Spleen (tissue), 7 donors: ENCODE measurements around the gene CASP12.

Experiments used
- POLR2A ChIP-seq, 3 donors: fragments of 450-650 bp; IDR thresholded peaks; one replicate each; pipeline ENCODE4 v1.5.1; 2017; ENCODE audit warnings: antibody characterized with exemption in 3 of 3, mild to moderate bottlenecking in 1 of 3
- POLR2AphosphoS5 ChIP-seq, 3 donors: sonication (generic); formaldehyde crosslinking; IDR thresholded peaks; one replicate each; pipeline ENCODE4 v1.5.1; 2017; ENCODE audit warnings: antibody characterized with exemption in 3 of 3
- TF ChIP-seq, protein P1 (sequence below), 11 experiments: fragments of 200-600 bp in 7 of 11; fragments of 450-650 bp in 4 of 11; sonication (generic) in 4 of 11; IDR thresholded peaks in 8 of 11; conservative IDR thresholded peaks in 3 of 11; 1 replicate in 7 of 11; 2 replicates in 4 of 11; pipeline versions ENCODE4 v1.4.0 to v1.8.0; 2016 to 2021; ENCODE audit warnings: antibody characterized with exemption in 11 of 11, inconsistent platforms in 4 of 11, mild to moderate bottlenecking in 1 of 11
- donor health status: DM: no; HTN: no; CAD: no; lungs with moderate emphysema.
- donor health status: DM: no; HTN: no; CAD: no.
- donor health status: DM: no; HTN: no; CAD: no.

DNA sequence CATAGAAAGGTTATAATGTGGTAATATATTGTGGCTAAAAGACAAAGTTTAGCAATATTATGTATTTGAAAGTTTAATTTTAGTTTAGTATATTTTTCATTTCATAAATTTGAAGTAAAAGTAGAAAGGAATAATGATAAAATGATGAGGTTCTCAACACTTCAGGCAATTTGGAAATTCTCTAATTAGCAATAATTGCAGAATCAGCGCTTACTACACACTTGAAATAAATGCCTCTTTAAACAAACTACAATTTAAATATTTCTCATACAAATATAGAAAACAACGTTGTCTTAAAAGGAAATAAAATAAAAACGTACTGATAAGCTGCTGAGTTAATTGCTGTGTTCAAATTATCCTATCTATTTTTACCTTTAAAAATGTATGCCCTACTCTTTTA is 25.9 kb downstream of the CASP12 start:
- TF ChIP-seq, protein P1, sequence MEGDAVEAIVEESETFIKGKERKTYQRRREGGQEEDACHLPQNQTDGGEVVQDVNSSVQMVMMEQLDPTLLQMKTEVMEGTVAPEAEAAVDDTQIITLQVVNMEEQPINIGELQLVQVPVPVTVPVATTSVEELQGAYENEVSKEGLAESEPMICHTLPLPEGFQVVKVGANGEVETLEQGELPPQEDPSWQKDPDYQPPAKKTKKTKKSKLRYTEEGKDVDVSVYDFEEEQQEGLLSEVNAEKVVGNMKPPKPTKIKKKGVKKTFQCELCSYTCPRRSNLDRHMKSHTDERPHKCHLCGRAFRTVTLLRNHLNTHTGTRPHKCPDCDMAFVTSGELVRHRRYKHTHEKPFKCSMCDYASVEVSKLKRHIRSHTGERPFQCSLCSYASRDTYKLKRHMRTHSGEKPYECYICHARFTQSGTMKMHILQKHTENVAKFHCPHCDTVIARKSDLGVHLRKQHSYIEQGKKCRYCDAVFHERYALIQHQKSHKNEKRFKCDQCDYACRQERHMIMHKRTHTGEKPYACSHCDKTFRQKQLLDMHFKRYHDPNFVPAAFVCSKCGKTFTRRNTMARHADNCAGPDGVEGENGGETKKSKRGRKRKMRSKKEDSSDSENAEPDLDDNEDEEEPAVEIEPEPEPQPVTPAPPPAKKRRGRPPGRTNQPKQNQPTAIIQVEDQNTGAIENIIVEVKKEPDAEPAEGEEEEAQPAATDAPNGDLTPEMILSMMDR (IDR thresholded peaks at IDR 0.05 in 8 of 11, conservative IDR thresholded peaks at IDR 0.05 in 3 of 11): no peak
- TF ChIP-seq POLR2A (IDR thresholded peaks at IDR 0.05) (no peak), POLR2AphosphoS5 (IDR thresholded peaks at IDR 0.05) (no peak)
